Activated CD4-positive, alpha-beta T cell treated with anti-CD3 and anti-CD28 coated beads, Interleukin-2, Interleukin-6, amounts not matched to agents 100 ng/mL and 50 ng/mL, durations not matched to agents 16 hours and 8 hours (primary cell): ENCODE data around the gene NET1.

Experiments used
- DNase-seq: peaks from one replicate; pipeline ENCODE4 v3.0.0-alpha.2; 2020

NET1 gene

DNA sequence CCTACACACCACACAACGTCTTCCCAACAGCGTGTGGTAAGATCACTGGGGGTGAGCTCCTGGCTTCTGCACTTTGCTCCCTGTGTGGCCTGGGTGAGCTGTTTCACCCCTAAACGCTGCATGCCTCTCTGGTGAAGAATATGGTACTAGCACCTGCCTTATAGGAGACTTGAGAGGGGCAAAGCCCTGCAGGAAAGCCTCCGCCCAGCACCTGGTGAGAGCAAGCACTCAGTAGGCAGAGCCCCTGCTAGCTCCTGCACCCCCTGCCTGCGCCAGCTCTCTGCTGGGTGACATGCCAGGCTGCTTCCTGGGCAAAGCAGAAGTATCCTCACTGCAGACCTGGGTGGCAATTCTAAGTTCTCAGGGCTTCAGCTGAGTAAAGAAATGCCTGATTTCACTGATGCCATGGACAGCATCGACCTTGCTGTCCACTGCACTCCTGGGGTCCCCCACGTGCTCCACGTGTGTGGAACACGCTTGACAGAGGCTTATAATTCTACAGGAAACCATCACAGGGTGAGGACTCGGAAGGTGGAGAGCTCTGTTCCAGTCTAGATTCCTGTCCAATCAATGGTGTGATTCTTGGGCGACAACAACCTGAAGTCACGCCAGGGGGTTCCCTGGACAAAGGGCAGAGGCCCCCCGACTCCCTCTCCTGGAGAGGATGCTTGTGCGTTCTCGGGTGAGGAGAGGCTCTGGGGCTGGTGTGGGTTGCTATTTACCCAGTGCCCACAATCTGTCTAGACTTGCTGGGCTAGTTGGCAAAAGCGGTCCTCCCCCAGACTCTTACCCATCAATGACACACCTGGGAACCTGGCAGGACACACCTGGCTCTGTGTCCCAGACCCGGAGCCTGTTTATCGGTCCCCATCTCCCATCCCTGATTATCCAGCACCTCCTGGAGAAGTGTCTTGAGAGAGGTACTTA lies 92.1 kb downstream of the NET1 start:
- no peak for DNase-seq

DNA sequence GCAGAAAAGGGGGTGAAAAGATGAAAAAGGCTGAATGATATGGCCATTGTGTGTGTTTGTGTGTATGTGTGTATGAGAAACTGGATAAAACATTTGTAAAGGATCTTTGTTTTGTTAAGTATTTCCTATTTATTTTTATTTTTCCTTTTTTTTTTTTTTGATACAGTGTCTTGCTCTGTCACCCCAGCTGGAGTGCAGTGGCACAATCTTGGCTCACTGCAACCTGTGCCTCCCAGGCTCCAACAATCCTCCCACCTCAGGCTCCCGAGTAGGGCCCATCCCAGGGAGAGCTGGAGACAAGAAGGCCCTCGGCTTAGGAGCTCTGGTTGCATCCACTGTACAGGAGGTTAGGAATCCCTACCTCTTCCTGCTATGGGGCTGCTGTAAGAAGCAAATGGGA lies 93.9 kb downstream of the NET1 start:
- DNase-seq, result no peak

DNA sequence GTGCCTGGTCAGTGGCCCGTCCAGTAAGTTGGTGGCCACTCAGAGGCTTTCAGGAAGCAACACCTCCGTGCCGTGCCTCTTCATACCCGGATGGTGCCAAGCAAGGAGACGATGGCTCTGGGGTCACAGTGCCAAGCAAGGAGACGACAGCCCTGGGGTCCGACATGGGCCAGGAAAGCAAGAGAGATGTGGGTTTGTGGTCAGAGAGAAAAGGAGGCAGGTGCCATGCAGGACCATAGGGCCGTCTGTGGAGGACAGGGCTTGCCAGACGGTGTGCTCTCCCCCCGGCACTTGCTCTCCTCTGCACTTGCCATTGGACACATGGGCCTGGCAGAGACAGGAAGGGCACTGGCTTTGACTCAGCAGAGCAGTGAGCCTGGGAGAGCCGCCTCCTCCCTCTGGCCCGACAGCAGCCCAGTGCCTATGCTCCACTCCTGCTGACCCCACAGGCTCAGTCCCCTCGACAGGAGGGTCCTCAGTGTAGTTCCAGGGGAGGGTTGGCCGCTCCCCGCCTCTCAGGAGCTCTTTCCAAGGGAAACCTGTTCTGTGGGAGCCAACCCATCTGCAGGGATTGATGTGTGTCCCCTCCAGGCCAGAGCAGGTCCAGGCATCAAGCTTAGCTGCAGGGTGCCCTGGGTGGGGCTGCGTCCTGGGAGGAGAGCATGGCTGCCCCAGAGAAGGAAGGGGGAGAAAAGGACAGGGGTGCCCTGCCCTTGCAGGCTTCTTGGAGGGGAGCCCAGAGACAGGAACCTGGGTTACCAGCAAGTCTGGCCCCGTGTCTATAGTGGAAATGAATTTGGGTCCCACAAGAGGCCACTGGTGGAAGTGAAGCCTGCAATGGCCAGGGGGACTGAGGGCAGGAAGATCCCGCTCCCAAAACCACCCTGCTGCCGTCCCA lies 94.6 kb downstream of the NET1 start:
- no peak for DNase-seq

DNA sequence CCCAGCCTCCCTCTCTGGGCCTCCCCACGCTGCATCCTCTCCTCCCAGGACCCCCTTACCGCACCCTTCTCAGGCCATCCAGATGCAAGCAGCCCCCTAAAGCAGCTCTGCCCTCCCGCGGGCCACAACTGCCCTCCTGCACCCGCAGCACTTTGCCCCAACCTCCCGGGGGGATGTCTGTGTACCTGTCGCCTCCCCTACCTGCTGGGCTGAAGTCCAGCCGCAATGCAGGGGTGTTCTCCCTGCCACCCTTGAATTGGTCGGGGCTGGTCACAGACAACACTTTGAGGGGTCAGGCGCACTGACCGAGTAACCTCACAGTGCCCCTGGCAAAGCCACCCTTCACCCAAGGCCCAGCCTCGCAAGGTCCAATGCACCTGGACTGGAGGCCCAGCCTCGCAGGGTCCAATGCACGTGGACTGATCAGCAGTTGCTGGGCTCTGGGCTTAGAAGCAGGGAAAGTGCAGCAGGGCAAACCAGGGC lies 95.3 kb downstream of the NET1 start:
- DNase-seq, result no peak

DNA sequence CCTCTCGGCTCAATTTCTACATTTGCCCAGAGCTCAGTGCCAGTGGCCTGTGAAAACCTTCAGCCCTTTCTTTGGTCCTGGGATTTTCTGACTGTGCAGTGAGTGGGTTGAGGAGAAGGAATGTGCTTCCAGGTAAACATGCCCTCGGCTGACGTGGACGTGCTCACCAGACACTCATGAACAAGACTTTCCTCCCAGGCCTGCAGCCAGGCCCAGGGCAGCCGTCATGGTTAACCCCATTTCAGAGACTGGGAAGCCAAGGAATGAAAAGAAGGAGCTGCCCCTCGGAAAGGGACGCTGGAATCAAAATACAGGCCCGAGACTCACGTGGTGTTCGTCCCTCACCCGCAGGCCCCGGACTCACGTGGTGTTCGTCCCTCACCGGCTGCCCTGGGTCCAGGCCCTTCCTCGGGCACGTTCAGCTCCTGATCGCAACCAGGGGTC lies 95.8 kb downstream of the NET1 start:
- no peak for DNase-seq
